GM12872 (cell line): ENCODE data around the gene PSMB5.

Experiments
- CTCF ChIP-seq: IDR thresholded peaks from 3 replicates; pipeline ENCODE4 v1.5.1; 2011; ENCODE audit warnings: low read depth, mild to moderate bottlenecking, low read length, moderate library complexity; ENCODE audit not compliant: insufficient read depth

The PSMB5 gene

GRCh38 chr14:23045419-23046357 is 11.0 kb upstream of the PSMB5 start:
- TF ChIP-seq CTCF: no peak

GRCh38 chr14:23044840-23045239 is 10.1 kb upstream of the PSMB5 start:
- no peak for TF ChIP-seq CTCF

GRCh38 chr14:23043754-23044153 is 9.1 kb upstream of the PSMB5 start:
- no peak for TF ChIP-seq CTCF

- no peak for TF ChIP-seq CTCF
These were observed 8.4 kb upstream of the PSMB5 start for GRCh38 chr14:23043145-23043544.

- no peak for TF ChIP-seq CTCF
These were observed 7.7 kb upstream of the PSMB5 start, which contains the start of gene PSMB11 for GRCh38 chr14:23042162-23042965. Gene PSMB11, plus strand, starts transcription at chr14:23042212. Its CDS starts 14 bp downstream, at chr14:23042226.

- no peak for TF ChIP-seq CTCF
These were observed 7.0 kb upstream of the PSMB5 start for GRCh38 chr14:23041729-23042128.

- TF ChIP-seq CTCF: no peak
These were observed 5.4 kb upstream of the PSMB5 start for GRCh38 chr14:23040100-23040499.
